ENCODE data around the gene WWTR1. TPM values are rescaled to one million over a fixed set of nuclear protein-coding genes. Genes with fewer than 3 reads are reported as not detected.

The WWTR1 gene
- total and polyA plus RNA-seq, 2 experiments from 2014 or later = 25.1 to 26.2 TPM

DNA sequence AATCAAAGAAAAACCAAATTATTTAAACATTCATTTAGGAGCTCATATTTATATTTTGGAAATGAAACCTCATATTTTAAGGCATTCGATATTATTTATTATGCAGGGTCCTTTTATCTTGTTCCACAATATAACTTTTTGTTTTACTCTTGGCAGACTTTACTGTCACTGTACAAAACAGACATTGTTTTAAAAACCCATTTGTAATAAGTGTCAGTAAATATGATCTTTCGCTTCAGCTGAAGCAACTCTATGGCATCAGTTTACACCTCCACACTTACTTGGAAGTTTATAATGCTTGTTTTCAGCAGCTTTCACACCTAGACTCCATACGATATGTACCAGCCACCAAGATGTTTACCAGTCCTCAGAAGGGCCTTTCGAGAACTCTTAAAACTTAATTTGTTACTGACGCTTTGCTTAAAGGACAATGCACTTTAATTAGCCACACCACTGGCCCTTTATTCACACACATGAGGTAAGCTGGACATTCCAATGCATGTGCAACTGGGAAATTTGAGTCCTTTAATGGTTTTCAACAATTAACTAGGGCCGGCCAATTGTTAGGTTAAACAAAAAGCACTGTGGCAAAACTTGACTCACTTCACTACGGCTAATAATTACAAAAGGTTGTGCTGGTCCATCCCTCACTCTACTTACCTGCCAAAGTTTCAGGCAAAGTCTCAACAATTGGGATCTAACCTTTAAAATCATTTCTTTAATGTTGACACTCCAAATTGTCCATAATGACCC is 16.7 kb downstream of the WWTR1 start:
- Mint-ChIP-seq H3K27me3 (ENCODE audit: insufficient read depth, low read depth, poor library complexity) (peaks cover 2% of the 10 kb centered on the region), H3K9me3 (no peaks in the 10 kb centered on the region), H3K36me3 (ENCODE audit: low read depth) (0 out of 3 replicates have a peak, but pooled peaks cover under 1% of the 10 kb centered on the region), H3K4me3 (no peak overlapping the region), H3K27ac (no peak overlapping the region), H3K4me1 (peaks cover 22% of the 10 kb centered on the region)
- no peaks in the 10 kb centered on the region for H3K27me3 ChIP-seq (ENCODE audit: insufficient read depth)
- H4K20me1 ChIP-seq (replicated peaks; ENCODE audit: insufficient read depth) = peaks cover 14% of the 10 kb centered on the region; the same call in 1 of the 2 replicates
- no peak overlapping the region for H3K4me3 ChIP-seq
- TF ChIP-seq, protein P1, sequence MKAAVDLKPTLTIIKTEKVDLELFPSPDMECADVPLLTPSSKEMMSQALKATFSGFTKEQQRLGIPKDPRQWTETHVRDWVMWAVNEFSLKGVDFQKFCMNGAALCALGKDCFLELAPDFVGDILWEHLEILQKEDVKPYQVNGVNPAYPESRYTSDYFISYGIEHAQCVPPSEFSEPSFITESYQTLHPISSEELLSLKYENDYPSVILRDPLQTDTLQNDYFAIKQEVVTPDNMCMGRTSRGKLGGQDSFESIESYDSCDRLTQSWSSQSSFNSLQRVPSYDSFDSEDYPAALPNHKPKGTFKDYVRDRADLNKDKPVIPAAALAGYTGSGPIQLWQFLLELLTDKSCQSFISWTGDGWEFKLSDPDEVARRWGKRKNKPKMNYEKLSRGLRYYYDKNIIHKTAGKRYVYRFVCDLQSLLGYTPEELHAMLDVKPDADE (IDR thresholded peaks at IDR 0.05) = no peak
- TF ChIP-seq POLR2AphosphoS5 (IDR thresholded peaks at IDR 0.05; ENCODE audit: low read depth) = no peak
- peaks cover 31% of the 10 kb centered on the region for H3K4me1 ChIP-seq (ENCODE audit: insufficient read depth)
- ATAC-seq = no peak
- DNase-seq (ENCODE audit: low spot score) = no peak
- H3K36me3 ChIP-seq (ENCODE audit: insufficient read depth) = no peaks in the 10 kb centered on the region
- peaks cover 100% of the 10 kb centered on the region for H3K79me2 ChIP-seq (replicated peaks; ENCODE audit: insufficient read depth)
- 0 out of 2 replicates have a peak overlapping the region, but pooled peaks have one; percentile 21 for H3K4me2 ChIP-seq
- no peaks in the 10 kb centered on the region for H3K9me2 ChIP-seq (ENCODE audit: insufficient read depth)
- H2AFZ ChIP-seq = no peak overlapping the region
- H3F3A ChIP-seq (replicated peaks; ENCODE audit: low read depth) = no peaks in the 10 kb centered on the region
- H3K27ac ChIP-seq (ENCODE audit: low read depth) = peak overlapping the region; percentile 84

DNA sequence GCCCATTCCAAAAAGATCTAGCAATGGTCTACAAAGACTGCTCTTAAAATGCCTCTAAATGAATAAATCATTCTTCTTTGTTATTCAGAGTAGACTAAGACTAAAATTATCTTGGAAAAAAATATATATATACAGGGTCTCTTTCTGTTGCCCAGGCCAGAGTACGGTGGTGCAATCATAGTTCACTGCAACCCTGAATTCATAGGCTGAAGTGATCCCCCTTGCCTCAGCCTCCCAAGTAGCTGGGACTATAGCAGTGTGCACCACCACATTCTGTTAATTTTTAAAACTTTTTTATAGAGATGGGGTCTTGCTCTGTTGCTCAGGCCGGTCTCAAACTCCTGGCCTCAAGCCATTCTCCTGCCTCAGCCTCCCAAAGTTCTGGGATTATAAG is 18.7 kb downstream of the WWTR1 start:
- Histone ChIP-seq H3K4me3 (no peak overlapping the region), H3F3A (replicated peaks; ENCODE audit: low read depth) (no peaks in the 10 kb centered on the region), H2AFZ (no peak overlapping the region), H3K36me3 (ENCODE audit: insufficient read depth) (no peaks in the 10 kb centered on the region), H3K27ac (ENCODE audit: low read depth) (peak overlapping the region; percentile 40; the same call in 1 of the 2 replicates), H3K4me1 (ENCODE audit: insufficient read depth) (peaks cover 26% of the 10 kb centered on the region), H4K20me1 (replicated peaks; ENCODE audit: insufficient read depth) (peaks cover 7% of the 10 kb centered on the region; the same call in 1 of the 2 replicates), H3K9me2 (ENCODE audit: insufficient read depth) (no peaks in the 10 kb centered on the region), H3K27me3 (ENCODE audit: insufficient read depth) (no peaks in the 10 kb centered on the region), H3K79me2 (replicated peaks; ENCODE audit: insufficient read depth) (peaks cover 100% of the 10 kb centered on the region), H3K4me2 (no peak overlapping the region)
- peaks cover 4% of the 10 kb centered on the region for H3K27me3 Mint-ChIP-seq (ENCODE audit: insufficient read depth, low read depth, poor library complexity)
- TF ChIP-seq, protein P2, sequence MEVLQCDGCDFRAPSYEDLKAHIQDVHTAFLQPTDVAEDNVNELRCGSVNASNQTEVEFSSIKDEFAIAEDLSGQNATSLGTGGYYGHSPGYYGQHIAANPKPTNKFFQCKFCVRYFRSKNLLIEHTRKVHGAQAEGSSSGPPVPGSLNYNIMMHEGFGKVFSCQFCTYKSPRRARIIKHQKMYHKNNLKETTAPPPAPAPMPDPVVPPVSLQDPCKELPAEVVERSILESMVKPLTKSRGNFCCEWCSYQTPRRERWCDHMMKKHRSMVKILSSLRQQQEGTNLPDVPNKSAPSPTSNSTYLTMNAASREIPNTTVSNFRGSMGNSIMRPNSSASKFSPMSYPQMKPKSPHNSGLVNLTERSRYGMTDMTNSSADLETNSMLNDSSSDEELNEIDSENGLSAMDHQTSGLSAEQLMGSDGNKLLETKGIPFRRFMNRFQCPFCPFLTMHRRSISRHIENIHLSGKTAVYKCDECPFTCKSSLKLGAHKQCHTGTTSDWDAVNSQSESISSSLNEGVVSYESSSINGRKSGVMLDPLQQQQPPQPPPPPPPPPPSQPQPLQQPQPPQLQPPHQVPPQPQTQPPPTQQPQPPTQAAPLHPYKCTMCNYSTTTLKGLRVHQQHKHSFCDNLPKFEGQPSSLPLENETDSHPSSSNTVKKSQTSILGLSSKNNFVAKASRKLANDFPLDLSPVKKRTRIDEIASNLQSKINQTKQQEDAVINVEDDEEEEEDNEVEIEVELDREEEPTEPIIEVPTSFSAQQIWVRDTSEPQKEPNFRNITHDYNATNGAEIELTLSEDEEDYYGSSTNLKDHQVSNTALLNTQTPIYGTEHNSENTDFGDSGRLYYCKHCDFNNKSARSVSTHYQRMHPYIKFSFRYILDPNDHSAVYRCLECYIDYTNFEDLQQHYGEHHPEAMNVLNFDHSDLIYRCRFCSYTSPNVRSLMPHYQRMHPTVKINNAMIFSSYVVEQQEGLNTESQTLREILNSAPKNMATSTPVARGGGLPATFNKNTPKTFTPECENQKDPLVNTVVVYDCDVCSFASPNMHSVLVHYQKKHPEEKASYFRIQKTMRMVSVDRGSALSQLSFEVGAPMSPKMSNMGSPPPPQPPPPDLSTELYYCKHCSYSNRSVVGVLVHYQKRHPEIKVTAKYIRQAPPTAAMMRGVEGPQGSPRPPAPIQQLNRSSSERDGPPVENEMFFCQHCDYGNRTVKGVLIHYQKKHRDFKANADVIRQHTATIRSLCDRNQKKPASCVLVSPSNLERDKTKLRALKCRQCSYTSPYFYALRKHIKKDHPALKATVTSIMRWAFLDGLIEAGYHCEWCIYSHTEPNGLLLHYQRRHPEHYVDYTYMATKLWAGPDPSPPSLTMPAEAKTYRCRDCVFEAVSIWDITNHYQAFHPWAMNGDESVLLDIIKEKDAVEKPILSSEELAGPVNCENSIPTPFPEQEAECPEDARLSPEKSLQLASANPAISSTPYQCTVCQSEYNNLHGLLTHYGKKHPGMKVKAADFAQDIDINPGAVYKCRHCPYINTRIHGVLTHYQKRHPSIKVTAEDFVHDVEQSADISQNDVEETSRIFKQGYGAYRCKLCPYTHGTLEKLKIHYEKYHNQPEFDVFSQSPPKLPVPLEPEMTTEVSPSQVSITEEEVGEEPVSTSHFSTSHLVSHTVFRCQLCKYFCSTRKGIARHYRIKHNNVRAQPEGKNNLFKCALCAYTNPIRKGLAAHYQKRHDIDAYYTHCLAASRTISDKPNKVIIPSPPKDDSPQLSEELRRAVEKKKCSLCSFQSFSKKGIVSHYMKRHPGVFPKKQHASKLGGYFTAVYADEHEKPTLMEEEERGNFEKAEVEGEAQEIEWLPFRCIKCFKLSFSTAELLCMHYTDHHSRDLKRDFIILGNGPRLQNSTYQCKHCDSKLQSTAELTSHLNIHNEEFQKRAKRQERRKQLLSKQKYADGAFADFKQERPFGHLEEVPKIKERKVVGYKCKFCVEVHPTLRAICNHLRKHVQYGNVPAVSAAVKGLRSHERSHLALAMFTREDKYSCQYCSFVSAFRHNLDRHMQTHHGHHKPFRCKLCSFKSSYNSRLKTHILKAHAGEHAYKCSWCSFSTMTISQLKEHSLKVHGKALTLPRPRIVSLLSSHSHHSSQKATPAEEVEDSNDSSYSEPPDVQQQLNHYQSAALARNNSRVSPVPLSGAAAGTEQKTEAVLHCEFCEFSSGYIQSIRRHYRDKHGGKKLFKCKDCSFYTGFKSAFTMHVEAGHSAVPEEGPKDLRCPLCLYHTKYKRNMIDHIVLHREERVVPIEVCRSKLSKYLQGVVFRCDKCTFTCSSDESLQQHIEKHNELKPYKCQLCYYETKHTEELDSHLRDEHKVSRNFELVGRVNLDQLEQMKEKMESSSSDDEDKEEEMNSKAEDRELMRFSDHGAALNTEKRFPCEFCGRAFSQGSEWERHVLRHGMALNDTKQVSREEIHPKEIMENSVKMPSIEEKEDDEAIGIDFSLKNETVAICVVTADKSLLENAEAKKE (CRISPR knock-in tag; IDR thresholded peaks at IDR 0.05) = no peak
- TF ChIP-seq POLR2AphosphoS5 (IDR thresholded peaks at IDR 0.05; ENCODE audit: low read depth) = no peak
- H3K9me3 Mint-ChIP-seq = no peaks in the 10 kb centered on the region
- ATAC-seq = no peak
- peaks cover 19% of the 10 kb centered on the region for H3K4me1 Mint-ChIP-seq
- H3K27ac Mint-ChIP-seq = no peak overlapping the region
- H3K36me3 Mint-ChIP-seq (ENCODE audit: low read depth) = no peaks in the 10 kb centered on the region
- no peak for DNase-seq (ENCODE audit: low spot score)
- no peak overlapping the region for H3K4me3 Mint-ChIP-seq

Measured in GM23338 (cell line).